GM18951 (cell line): ENCODE data around the gene UBE3A.

Experiments
- POLR2A ChIP-seq: IDR thresholded peaks from 4 replicates; pipeline ENCODE4 v1.6.1; 2011; ENCODE audit warnings: mild to moderate bottlenecking; ENCODE audit not compliant: insufficient read length, insufficient read depth; ENCODE audit errors: extremely low read depth
- in situ Hi-C: fragments of 300-500 bp; cut with MboI; formaldehyde crosslinking; loops from one replicate; pipeline ENCODE4 v1.12.0; 2022; ENCODE audit warnings: low sequenced_read_pairs, mixed read lengths, inconsistent platforms; ENCODE audit not compliant: unreplicated experiment

The UBE3A gene

DNA sequence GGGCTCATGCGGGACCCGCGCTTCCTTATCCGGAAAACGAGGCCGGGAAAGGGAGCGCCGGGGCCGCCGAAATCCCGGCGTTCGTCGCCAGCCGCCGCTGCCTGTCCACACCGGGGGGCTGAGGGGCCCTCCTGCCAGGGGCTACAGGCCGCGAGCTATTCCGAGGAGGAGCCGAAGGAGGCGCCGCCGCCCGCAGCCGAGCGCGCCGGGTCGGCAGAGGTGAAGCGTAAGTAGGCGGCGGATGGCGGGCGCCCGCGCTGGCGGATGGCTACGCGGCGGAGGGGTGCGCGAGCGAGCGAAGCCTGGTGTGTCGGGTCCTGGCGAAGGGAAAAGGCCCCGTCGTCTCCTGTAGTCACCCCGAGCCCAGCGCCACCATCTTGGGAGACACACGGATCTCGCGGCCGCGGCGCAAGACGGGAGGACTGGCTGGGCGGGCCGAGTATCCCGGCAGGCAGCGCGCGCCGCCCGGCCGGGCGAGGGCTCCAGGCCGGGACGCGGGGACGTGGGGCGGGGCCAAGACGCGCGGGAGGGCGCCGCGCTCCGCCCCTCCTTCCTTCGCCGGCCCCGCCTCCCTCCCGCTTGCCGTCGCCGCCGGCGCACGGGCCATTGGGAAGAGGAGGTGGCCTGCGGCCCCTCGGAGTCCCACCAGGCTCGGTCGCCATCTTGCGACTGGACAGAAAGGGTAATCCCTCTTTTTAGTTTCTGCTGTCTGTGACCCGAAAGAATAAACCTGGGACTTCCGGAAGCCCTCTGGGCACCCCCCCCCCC lies at the start of gene UBE3A:
UBE3A (minus strand) TSS at position 424 of the 768 bp plus-strand sequence. CDS start 29,917 bp downstream, outside the sequence.
- TF ChIP-seq POLR2A = peak; percentile 93
- in situ Hi-C loops = no loop called here

DNA sequence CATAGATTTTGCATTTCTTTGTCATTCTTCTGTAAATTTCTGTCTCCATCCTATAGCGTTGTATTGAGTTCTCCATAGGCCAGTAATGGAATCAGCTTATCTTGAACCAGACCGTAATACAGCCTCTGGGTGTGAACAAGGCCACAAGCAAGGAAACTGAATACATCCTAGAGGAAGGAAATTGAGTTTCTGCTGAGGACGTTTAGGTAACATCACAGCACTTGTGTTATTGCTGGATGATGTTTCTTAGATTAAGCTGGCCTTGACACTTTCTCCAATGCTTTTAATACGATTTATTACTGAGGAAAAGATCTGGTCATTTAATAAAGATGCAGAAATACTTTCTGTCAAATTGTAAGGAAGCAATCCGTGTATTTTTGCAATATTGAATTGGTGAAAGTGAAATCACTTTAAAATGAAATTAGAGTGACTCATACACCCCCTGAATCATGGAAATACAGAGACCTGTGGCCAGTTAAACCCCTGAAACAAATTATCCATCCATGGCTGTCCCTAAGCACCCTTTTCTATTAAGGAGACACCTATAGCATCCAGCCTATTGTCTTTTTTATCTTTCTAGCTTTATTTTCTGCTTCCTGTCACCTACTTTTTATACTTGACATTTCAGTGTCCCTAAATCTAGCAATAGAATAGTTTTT lies 48.5 kb upstream of the UBE3A start:
- TF ChIP-seq POLR2A = no peak
- in situ Hi-C loops = no loop called here

- in situ Hi-C loops = no loop called here
- TF ChIP-seq POLR2A = no peak
These were observed 47.2 kb upstream of the UBE3A start for GRCh38 chr15:25486051-25486450.

DNA sequence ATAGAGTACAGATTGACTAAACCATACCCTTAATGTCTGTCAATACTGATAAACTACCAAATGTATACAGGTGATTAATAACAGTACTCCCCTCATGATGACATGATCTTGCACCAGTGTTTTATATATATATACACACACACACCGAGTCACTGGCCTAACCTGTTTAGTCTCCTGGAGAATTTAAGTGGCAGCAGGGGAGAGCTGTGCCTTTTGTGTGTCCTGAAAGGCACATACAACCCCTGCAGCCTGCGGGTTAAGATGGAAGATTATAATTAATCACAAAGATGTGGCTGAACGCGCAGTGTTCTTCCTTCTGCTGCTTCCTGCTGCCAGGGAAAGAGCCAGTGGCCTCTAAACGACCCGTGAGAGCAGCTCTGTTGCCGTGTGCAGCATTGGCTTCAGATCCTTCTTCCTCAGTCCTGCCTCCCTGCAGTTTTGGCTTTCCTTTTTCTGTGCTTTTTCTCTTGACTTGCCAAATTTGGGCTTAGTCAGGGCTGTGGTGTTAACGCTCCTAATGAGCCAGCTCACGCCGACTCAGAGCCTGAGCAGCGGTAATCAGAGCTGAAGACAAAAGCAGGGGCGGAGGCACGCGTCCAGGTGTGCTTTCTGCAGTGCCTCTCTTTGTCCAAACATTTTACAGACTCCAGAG lies 42.5 kb upstream of the UBE3A start:
- in situ Hi-C loops = no loop called here
- no peak for TF ChIP-seq POLR2A

GRCh38 chr15:25478313-25478712 lies 39.5 kb upstream of the UBE3A start:
- TF ChIP-seq POLR2A = no peak
- in situ Hi-C loops = no loop called here

DNA sequence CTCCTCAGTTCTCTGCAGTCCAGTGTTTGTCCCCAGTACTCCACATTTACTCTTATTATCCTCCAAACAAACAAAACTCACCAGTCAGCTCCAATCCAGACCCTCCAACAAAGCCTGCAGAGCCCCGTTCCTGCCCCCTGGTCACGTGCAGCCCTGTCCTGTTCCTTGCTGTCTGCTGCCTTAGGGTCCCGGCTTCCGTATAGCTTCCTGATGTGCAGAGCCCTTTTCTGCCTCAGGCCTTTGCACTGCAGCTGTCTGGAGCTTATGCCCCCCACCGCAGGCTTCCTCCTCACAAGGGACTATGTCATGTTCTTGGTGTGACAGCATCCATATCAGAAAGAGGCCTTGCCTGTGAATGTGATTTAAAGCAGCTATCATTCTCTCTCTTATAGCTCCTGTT lies 39.0 kb upstream of the UBE3A start:
- TF ChIP-seq POLR2A = no peak
- in situ Hi-C loops = no loop called here

- in situ Hi-C loops = no loop called here
- no peak for TF ChIP-seq POLR2A
These were observed 35.4 kb upstream of the UBE3A start for GRCh38 chr15:25474251-25474650.

GRCh38 chr15:25470230-25470629 lies 31.4 kb upstream of the UBE3A start:
- no peak for TF ChIP-seq POLR2A
- in situ Hi-C loops = no loop called here

DNA sequence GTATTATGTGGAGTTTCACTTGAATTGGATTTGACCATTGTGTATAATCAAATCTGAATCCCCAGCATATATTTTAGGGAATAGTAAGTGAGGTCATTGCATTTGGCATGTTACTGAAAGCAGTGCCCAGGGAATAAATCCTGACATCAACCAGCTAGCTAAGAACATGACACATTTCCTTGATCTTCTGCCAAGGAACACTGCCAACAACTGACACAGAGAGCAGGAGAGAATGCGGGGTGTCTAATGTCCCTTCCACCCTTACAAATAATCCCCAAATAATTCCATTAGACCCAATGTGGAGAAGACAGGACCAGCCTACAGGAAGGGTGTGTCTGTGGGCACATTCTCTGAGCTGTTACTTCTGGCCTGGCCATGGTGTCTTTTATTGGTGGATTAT lies 30.6 kb upstream of the UBE3A start:
- in situ Hi-C loops = no loop called here
- TF ChIP-seq POLR2A = no peak

GRCh38 chr15:25468611-25469010 lies 29.8 kb upstream of the UBE3A start:
- no peak for TF ChIP-seq POLR2A
- in situ Hi-C loops = no loop called here

GRCh38 chr15:25465835-25466234 lies 27.0 kb upstream of the UBE3A start:
- in situ Hi-C loops = no loop called here
- TF ChIP-seq POLR2A = no peak

DNA sequence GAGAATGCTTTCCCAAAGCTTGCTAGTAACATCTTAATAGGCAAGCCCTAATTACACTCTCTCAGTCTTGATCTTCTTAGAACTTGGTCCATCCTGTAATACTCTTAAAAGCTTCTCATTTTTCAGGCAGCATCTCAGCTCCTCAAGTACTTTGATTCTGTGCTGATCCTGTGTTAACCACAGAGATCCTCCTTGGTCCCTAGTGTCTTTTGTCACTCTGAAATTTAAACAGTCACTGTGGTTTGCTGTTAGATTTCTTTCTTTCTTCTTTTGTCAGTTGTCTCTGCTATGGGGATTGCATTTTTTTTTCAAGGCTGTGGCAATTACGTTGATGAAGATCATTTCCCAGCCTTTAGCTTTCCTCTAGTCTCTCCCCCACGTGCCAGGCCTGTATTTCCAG lies 26.0 kb upstream of the UBE3A start:
- no peak for TF ChIP-seq POLR2A
- in situ Hi-C loops = no loop called here

- no peak for TF ChIP-seq POLR2A
- in situ Hi-C loops = no loop called here
These were observed 25.6 kb upstream of the UBE3A start for GRCh38 chr15:25464383-25464782.

GRCh38 chr15:25456196-25456595 lies 17.4 kb upstream of the UBE3A start:
- TF ChIP-seq POLR2A = no peak
- in situ Hi-C loops = no loop called here
